Common myeloid progenitor, CD34-positive (primary cell): ENCODE measurements around the gene FBXO38.

ENCODE experiments used
- CTCF ChIA-PET: fragments of 350-600 bp; sonication (Branson Sonifier 250); formaldehyde crosslinking; loops from one replicate; lab custom pipeline; 2021; ENCODE audit warnings: antibody characterized with exemption; lab: Charles Lee
- POLR2A ChIA-PET: fragments of 350-600 bp; sonication (Branson Sonifier 250); formaldehyde crosslinking; loops from one replicate; lab custom pipeline; 2021; ENCODE audit warnings: antibody characterized with exemption; lab: Charles Lee
- DNase-seq, 3 donors: peaks; one replicate each; pipeline versions ENCODE4 v3.0.0 to v3.0.0-alpha.2; 2013
- H3K27ac ChIP-seq, 2 experiments: 1 replicate in 1 of 2; 2 replicates in 1 of 2; pipeline ENCODE4 v1.7.0; 2013; ENCODE audit warnings: inconsistent platforms in 2 of 2, low read length in 2 of 2, mild to moderate bottlenecking in 2 of 2, low read depth in 1 of 2, moderate library complexity in 1 of 2; ENCODE audit not compliant: severe bottlenecking in 2 of 2, insufficient read depth in 1 of 2, poor library complexity in 1 of 2
- H3K27me3 ChIP-seq, 5 experiments: replicated peaks in 2 of 5; 1 replicate in 3 of 5; 2 replicates in 2 of 5; pipeline versions ENCODE4 v1.6.1 to v1.7.0; 2013; ENCODE audit warnings: low read length in 4 of 5, mild to moderate bottlenecking in 2 of 5, moderate library complexity in 2 of 5, inconsistent platforms in 1 of 5; ENCODE audit not compliant: insufficient read depth in 5 of 5, control insufficient read depth in 4 of 5
- H3K36me3 ChIP-seq, 4 experiments: 1 replicate in 2 of 4; 2 replicates in 2 of 4; pipeline versions ENCODE4 v1.6.1 to v1.7.0; 2013; ENCODE audit warnings: low read length in 3 of 4, control low read depth in 1 of 4, mild to moderate bottlenecking in 1 of 4; ENCODE audit not compliant: control insufficient read depth in 4 of 4, insufficient read depth in 4 of 4
- H3K4me1 ChIP-seq, 4 experiments: 1 replicate in 3 of 4; 2 replicates in 1 of 4; pipeline versions ENCODE4 v1.6.1 to v1.7.1; 2013; ENCODE audit warnings: low read length in 3 of 4, mild to moderate bottlenecking in 3 of 4, control low read depth in 1 of 4, inconsistent platforms in 1 of 4, moderate library complexity in 1 of 4; ENCODE audit not compliant: control insufficient read depth in 4 of 4, insufficient read depth in 4 of 4; ENCODE audit errors: control extremely low read depth in 1 of 4
- H3K4me3 ChIP-seq, 7 experiments: 1 replicate in 4 of 7; 2 replicates in 3 of 7; pipeline versions ENCODE4 v1.5.1 to v1.7.0; 2013; ENCODE audit warnings: mild to moderate bottlenecking in 7 of 7, low read length in 6 of 7, moderate library complexity in 6 of 7, inconsistent platforms in 2 of 7, low read depth in 2 of 7, control low read depth in 1 of 7; ENCODE audit not compliant: insufficient read depth in 4 of 7, control insufficient read depth in 1 of 7; ENCODE audit errors: extremely low read depth in 1 of 7
- H3K9me3 ChIP-seq, 5 experiments: 1 replicate in 4 of 5; 2 replicates in 1 of 5; pipeline versions ENCODE4 v1.6.1 to v1.7.1; 2013; ENCODE audit warnings: low read length in 4 of 5, mild to moderate bottlenecking in 2 of 5, inconsistent platforms in 1 of 5, low read depth in 1 of 5, moderate library complexity in 1 of 5; ENCODE audit not compliant: control insufficient read depth in 4 of 5, insufficient read depth in 2 of 5; ENCODE audit errors: control extremely low read depth in 1 of 5
- WGBS: methylation state at CpG from one replicate; pipeline ENCODE4 v1.1.5; 2013; ENCODE audit not compliant: insufficient coverage; 5-methylcytosine and 5-hydroxymethylcytosine counted together

Gene FBXO38

GRCh38 chr5:148385094-148385493 is 1.3 kb downstream of the FBXO38 start:
- no peaks in the 10 kb centered on the region for H3K9me3 ChIP-seq
- peak overlapping the region in 2 of 7 experiments; percentile 78 to 95 for H3K4me3 ChIP-seq
- no peaks in the 10 kb centered on the region for H3K27me3 ChIP-seq
- peaks cover 9 to 27% (median 16%) of the 10 kb centered on the region in 4 experiments for H3K4me1 ChIP-seq
- no CpG with 5 or more reads among the region's 1 CpG for WGBS
- DNase-seq = no peak
- ChIA-PET POLR2A (interaction anchor here (1.2 to 1.7 kb wide), 2 partner anchors 13 to 16 kb away, joined by 4 read pairs; no protein-coding TSS in a partner anchor), CTCF (interaction anchor here (0.8 to 1.6 kb wide), 4 partner anchors 10 to 17 kb away, joined by 3 to 9 read pairs (median 4); no protein-coding TSS in a partner anchor)
- H3K36me3 ChIP-seq = peaks cover 6 to 16% (median 10%) of the 10 kb centered on the region in 4 experiments
- H3K27ac ChIP-seq = peak overlapping the region in 1 of 2 experiments; percentile 38

GRCh38 chr5:148386041-148386440 is 2.3 kb downstream of the FBXO38 start:
- no peak for DNase-seq
- H3K9me3 ChIP-seq = no peaks in the 10 kb centered on the region
- no peaks in the 10 kb centered on the region for H3K27me3 ChIP-seq
- CTCF ChIA-PET = interaction anchor here (0.8 to 1.6 kb wide), 2 partner anchors 11 to 12 kb away, joined by 3 to 5 read pairs; no protein-coding TSS in a partner anchor
- WGBS = 89% methylated on average over 1 of the region's 1 CpG
- H3K27ac ChIP-seq = no peak overlapping the region
- peaks cover 9 to 27% (median 16%) of the 10 kb centered on the region in 4 experiments for H3K4me1 ChIP-seq
- H3K4me3 ChIP-seq = no peak overlapping the region
- POLR2A ChIA-PET = no interaction called here
- peaks cover 6 to 16% (median 10%) of the 10 kb centered on the region in 4 experiments for H3K36me3 ChIP-seq

- Histone ChIP-seq H3K9me3 (no peaks in the 10 kb centered on the region), H3K27ac (no peak overlapping the region), H3K4me1 (peaks cover 14 to 27% (median 16%) of the 10 kb centered on the region in 4 experiments), H3K4me3 (no peak overlapping the region), H3K36me3 (peaks cover 6 to 16% (median 10%) of the 10 kb centered on the region in 4 experiments), H3K27me3 (no peaks in the 10 kb centered on the region)
- ChIA-PET POLR2A (no interaction called here), CTCF (interaction anchor here (2.1 kb wide), 1 partner anchor 11 kb away, joined by 10 read pairs; no protein-coding TSS in a partner anchor)
- no peak for DNase-seq
- WGBS = 79% methylated on average over 3 of the region's 3 CpGs
Observed at GRCh38 chr5:148387325-148387724, 3.6 kb downstream of the FBXO38 start.

- no peaks in the 10 kb centered on the region for H3K27me3 ChIP-seq
- H3K4me1 ChIP-seq = peaks cover 11 to 21% (median 13%) of the 10 kb centered on the region in 4 experiments
- H3K27ac ChIP-seq = no peak overlapping the region
- ChIA-PET POLR2A (no interaction called here), CTCF (interaction anchor here (2.1 kb wide), 1 partner anchor 10 kb away, joined by 10 read pairs; no protein-coding TSS in a partner anchor)
- no CpG with 5 or more reads among the region's 1 CpG for WGBS
- no peaks in the 10 kb centered on the region for H3K9me3 ChIP-seq
- peaks cover 7 to 16% (median 12%) of the 10 kb centered on the region in 4 experiments for H3K36me3 ChIP-seq
- DNase-seq = no peak
- no peak overlapping the region for H3K4me3 ChIP-seq
Observed at GRCh38 chr5:148388696-148389095, 4.9 kb downstream of the FBXO38 start.

- ChIA-PET POLR2A (no interaction called here), CTCF (interaction anchor here (1.0 to 1.8 kb wide), 2 partner anchors 10 to 18 kb away, joined by 3 to 6 read pairs; no protein-coding TSS in a partner anchor)
- Histone ChIP-seq H3K36me3 (peaks cover 11 to 24% (median 15%) of the 10 kb centered on the region in 4 experiments), H3K27me3 (no peaks in the 10 kb centered on the region), H3K27ac (no peak overlapping the region), H3K4me3 (no peak overlapping the region), H3K4me1 (peaks cover 0 to 5% (median 3%) of the 10 kb centered on the region in 4 experiments), H3K9me3 (no peaks in the 10 kb centered on the region)
- WGBS = 96% methylated on average over 5 of the region's 5 CpGs
- no peak for DNase-seq
Observed at GRCh38 chr5:148390914-148391313, 7.2 kb downstream of the FBXO38 start.

GRCh38 chr5:148391422-148391821 is 7.7 kb downstream of the FBXO38 start:
- ChIA-PET POLR2A (no interaction called here), CTCF (interaction anchor here (1.0 to 1.8 kb wide), 2 partner anchors 10 to 17 kb away, joined by 3 to 6 read pairs; no protein-coding TSS in a partner anchor)
- no CpG with 5 or more reads among the region's 1 CpG for WGBS

GRCh38 chr5:148393390-148393741 is 9.6 kb downstream of the FBXO38 start:
- 100% methylated on average over 2 of the region's 3 CpGs for WGBS
- DNase-seq = no peak
- Histone ChIP-seq H3K4me1 (peaks cover 11 to 12% (median 11%) of the 10 kb centered on the region in 4 experiments), H3K36me3 (peaks cover 9 to 21% (median 13%) of the 10 kb centered on the region in 4 experiments), H3K27ac (no peak overlapping the region), H3K4me3 (no peak overlapping the region), H3K27me3 (no peaks in the 10 kb centered on the region), H3K9me3 (no peaks in the 10 kb centered on the region)
- CTCF ChIA-PET = interaction anchor here (0.7 to 0.9 kb wide), 2 partner anchors 9 to 90 kb away, joined by 3 read pairs; no protein-coding TSS in a partner anchor
- POLR2A ChIA-PET = no interaction called here

More at GRCh38 chr5:148391422-148391821, 7.7 kb downstream of the FBXO38 start:
- Histone ChIP-seq H3K4me3 (no peak overlapping the region), H3K36me3 (peaks cover 13 to 24% (median 16%) of the 10 kb centered on the region in 4 experiments), H3K4me1 (peaks cover 0 to 5% (median under 1%) of the 10 kb centered on the region in 4 experiments), H3K27ac (no peak overlapping the region), H3K9me3 (no peaks in the 10 kb centered on the region), H3K27me3 (no peaks in the 10 kb centered on the region)
- no peak for DNase-seq
